GM13976 (cell line): ENCODE measurements around the gene RNF212.

Experiments
- DNase-seq: peaks from one replicate; pipeline ENCODE4 v3.0.0; 2012; ENCODE audit warnings: low spot score
- CTCF ChIP-seq: IDR thresholded peaks from 2 replicates; pipeline ENCODE4 v1.5.1; 2012; ENCODE audit warnings: borderline replicate concordance, mild to moderate bottlenecking; ENCODE audit not compliant: insufficient read depth; ENCODE audit errors: extremely low read depth, missing control alignments, control extremely low read depth
- in situ Hi-C: fragments of 300-500 bp; cut with MboI; formaldehyde crosslinking; loops from one replicate; pipeline ENCODE4 v1.12.0; 2022; ENCODE audit warnings: low sequenced_read_pairs, mixed read lengths, inconsistent platforms; ENCODE audit not compliant: unreplicated experiment

Gene RNF212

DNA sequence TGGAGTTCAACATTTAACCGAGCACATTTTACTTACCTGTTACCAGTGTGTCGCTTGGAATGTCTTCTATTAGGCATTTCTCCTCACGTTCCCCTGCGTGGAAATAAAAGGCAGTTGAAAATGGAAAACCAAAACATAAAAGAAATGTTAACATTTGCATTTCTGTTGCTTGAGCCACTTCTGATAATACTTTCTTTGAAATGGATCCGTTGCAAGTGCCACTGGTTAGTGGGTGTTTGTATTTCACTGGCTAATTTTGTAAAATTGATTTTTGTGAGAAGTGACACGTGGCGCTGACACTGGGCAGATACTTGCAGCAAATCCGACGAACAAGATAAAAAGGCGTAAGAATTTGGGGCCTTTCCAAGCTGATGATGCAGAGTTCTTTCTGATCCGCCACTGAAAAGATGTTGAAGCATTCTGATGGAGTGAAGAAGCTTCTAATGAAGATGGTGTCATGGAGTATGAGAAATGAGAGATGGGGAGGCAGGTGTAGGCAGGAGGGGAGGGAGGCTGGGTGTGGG is 40.3 kb upstream of the RNF212 start:
- no peak for DNase-seq
- in situ Hi-C loops, result no loop called here
- no peak for TF ChIP-seq CTCF

- no peak for DNase-seq
- in situ Hi-C loops, result no loop called here
- TF ChIP-seq CTCF, result no peak
Observed at GRCh38 chr4:1152290-1152689, 38.9 kb upstream of the RNF212 start.

DNA sequence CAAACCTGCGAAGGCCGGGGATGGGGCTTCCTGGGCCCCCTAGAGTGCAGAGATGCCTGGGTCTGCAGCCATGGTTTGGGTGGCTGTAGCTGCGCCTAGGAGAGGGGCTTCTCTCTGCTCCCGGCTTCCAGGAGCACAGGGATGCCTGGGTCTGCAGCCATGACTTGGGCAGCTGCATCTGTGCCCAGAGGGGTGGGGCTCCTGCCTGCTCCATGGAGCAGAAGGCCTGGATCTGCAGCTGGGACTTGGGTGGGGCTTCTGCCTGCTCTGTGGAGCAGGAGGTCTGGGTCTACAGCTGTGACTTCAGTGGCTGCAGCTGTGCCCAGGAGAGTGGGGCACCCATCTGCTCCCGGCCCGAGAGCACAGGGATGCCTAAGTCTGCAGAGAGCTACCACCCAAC is 38.2 kb upstream of the RNF212 start:
- DNase-seq, result no peak
- TF ChIP-seq CTCF, result no peak
- in situ Hi-C loops, result no loop called here

DNA sequence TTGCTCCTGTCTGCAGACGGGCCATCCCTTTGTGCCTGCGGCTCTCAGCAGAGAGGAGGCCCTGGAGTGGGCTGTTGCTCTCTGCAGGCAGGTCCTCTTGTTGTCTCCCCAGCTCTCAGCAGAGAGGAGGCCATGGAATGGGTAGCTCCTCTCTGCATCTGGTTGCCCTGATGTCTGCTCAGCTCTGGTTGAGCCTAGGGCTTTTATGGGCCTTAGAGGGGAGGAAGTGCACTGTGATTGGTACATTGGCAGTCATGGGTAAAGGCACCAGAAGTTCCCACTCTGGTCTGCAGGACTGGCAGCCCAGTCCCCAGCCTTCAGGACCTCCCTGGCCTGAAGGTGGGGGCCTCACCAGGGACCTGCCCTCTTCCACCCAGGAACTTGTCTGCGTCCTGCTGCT is 37.5 kb upstream of the RNF212 start:
- in situ Hi-C loops, result no loop called here
- DNase-seq, result no peak
- no peak for TF ChIP-seq CTCF

DNA sequence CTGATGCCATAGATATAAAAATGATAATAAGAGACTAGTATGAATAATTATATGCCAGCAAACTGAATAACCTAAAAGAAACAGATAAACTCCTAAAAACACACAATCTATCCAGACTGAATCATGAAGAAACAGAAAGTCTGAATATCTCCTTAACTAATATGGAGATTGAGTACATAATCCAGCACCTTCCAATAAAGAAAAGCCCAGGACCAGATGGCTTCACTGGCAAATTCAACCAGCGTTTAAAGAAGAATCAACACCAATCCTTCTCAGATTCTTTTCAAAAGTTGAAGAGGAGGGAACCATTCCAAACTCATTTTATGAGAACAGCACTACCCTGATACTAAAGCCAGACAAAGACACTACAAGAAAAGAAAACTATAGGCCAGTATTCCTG is 26.5 kb upstream of the RNF212 start:
- TF ChIP-seq CTCF, result no peak
- in situ Hi-C loops, result loop anchor here (10.0 kb wide), 1 partner anchor 205 kb away; the partner anchor contains the start of gene UVSSA
- DNase-seq, result no peak

DNA sequence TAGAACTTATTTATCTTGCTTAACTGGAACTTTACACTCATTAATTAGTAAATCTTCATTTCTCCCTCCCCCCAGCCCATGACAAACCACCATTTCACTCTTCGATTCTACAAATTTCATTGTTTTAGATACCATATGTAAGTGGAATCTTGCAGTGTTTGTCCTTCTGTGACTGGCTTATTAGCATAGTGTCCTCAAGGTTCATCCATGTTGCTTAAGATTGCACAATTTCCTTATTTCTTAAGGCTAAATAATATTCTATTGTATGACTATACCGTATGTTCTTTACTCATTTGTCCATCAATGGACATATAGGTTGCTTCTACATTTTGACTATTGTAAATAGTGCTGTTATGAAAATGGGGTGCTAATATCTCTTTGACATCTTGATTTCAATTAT is 24.5 kb upstream of the RNF212 start:
- in situ Hi-C loops, result loop anchor here (10.0 kb wide), 1 partner anchor 207 kb away; the partner anchor contains the start of gene UVSSA
- TF ChIP-seq CTCF, result no peak
- no peak for DNase-seq
